Right kidney (tissue), 1 donor: Measurements from ENCODE around the gene MAN1B1.
A peak's percentile ranks its signal among the peaks of the same experiment; 100 is the strongest.
"Not testable (repeated sequence)": the region's sequence is repeated elsewhere in the genome, so short reads cannot be mapped to it uniquely, and the experiment has no call there.

ENCODE experiments used
- DNase-seq: peaks from one replicate; pipeline ENCODE4 v3.0.0-alpha.2; 2016

MAN1B1 gene

DNA sequence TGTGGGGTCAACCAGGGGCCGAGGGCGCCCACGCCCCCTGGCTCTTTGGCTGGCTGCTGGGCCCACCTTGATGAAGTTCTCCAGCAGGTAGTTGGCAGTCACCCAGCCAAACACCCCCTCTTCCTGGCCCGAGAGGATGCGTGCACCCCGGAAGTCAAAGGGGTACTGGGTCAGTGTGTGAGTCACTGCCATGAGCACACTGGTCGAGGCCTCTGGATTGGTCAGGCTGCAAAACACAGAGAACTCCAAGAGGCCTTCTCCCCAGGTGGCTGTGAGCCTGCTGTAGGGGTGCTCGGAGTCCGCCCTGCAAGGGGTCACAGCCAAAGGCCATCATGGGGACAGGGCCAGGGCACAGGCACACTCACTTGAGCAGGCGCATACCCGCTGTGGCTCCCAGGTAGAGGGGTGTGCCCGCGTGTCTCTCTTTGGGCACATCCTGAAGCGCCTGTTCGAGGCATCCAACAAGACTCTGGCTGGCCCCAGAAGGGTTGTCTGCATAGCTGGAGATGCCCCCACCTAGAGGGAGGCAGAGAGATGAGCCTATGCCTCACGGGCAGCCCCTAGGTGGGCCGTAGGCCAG, 35.5 kb upstream of the MAN1B1 start:
- no peak for DNase-seq

DNA sequence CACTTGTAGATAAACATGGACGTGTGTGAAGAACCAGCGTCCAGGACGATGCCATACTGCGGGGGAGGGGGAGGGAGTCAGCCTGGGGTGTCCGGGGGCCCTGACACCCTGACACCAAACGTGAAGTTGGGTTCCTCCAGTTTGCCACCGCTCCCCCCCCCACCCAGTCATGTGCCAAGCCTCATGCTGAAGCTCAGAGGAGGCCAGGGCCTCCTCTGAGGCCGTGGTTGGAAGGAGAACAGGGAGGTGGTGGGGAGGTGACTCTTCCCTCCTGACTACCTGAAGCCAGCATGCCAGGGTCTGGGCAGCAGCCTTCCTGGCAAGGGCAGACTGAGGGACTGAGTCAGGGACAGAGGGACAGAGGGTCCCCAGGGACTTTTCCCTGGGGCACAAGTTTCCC, 34.5 kb upstream of the MAN1B1 start:
- DNase-seq, result no peak

DNA sequence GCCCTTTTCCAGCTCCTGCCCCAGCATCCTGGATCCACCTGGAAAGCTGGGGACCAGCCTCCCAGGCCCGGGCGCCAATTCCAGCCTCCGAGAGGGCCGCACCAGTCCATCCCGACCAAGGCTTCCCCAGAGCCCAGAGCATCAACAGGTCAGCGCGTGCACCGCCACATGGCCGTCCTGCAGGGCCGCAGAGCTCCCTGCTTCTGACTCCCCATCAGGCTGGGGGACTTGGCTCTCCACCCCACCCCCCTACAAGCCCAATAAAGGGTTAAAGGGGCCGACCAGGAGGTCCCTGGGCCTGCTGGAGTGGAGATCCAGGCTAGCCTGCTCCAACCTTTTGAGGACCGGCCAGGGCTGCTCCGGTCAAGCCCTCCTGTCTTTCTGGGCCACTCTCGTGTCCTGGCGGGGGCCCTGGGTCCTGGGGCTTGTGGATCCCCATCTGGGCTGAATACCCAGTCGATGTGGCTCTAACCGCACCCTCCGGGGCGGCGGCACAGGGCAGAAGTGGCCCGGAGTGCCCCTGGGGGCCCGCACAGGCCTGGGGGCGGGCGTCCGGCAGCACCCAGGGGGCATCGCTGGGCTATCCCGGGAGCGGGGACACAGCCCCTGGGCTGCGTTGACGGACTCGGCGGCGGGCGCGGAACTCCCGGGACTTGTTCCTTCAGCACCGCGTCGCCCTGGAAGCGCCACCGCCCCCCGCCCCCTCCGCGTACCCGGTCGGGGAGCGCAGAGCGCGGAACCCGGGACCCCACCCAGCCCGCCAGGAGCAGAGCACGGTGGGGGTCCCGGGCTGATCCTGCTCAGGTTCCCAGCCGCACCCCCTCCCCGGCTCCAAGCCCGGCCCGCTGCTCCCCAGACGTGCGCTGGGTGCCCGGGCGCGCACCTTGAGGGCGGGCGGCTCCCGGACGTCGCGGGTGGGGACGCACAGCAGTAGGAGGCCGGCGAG, 33.5 kb upstream of the MAN1B1 start:
- no peak for DNase-seq

DNA sequence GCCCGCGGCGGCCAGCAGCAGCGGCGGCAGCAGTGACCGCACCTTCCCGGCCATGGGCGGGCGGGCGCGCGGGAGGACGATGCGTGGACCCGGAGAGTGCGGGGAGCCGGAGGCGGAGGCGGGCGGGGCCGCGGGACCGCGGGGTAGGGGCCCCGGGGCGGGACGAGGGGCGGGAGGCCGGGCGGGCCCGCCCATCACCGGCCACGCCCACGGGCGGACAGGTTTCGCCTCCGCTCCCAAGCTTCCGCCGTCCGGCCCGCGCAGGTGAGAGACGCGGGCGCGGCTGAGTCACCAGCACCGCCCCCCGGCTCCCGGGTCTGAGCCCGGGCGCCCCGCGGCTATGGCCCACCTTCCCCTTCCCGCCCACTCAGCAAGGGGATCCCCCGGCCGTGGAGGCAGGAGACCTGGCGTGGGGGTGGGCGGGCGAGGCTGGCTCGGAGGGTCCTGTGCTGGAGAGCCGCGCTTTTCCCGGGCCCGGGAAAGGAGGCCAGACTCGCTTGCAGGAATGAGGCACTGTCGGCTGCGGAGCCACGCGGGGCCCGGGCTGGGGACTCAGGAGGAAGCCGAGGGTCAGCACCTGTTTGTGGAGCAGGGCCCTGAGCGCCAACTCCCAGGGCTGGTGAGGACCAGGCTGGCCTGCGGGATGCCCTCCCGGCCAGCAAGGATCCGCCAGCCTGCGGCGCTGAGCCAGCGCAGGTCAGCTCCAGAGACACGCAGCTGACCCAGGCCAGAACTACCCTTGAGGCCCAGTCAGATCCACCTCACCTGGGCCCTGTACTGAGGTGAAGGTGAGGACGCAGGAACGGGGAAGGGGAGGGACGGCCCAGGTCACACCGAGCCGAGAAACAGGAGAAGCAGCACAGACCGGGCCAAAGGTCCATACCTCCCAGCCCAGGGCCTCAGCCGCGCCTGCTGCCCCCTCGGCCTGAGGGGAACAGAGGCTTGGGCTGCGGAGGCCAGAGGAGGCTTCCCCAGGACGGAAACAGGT, 32.5 kb upstream of the MAN1B1 start, which contains the start of gene ENTPD2:
ENTPD2 (minus strand) TSS at position 118 of the 988 bp plus-strand sequence; CDS start at position 54, 64 bp downstream.
- DNase-seq, result no peak

DNA sequence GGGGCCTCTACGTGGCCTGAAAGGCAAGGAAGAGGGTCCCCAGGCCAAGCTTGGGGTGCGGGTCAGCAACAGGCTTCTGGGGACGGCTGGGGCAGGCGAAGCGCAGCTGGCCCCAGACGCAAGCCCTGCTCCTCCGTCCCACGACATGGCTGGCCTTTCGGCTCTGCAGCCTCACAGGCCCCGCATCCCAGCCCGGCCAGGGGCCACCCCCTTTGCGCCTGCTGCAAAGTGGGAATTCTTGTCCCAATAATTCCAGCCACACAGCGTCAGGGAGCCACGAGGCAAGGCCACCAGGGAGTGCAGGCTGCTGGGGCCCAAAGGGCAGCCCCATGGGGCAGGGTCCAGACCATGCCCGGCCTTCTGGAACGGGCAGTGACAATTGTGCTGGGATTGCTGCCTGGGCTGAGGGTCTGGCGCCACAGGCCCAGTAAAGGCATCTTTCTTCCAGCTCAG, 31.8 kb upstream of the MAN1B1 start:
- no peak for DNase-seq

DNA sequence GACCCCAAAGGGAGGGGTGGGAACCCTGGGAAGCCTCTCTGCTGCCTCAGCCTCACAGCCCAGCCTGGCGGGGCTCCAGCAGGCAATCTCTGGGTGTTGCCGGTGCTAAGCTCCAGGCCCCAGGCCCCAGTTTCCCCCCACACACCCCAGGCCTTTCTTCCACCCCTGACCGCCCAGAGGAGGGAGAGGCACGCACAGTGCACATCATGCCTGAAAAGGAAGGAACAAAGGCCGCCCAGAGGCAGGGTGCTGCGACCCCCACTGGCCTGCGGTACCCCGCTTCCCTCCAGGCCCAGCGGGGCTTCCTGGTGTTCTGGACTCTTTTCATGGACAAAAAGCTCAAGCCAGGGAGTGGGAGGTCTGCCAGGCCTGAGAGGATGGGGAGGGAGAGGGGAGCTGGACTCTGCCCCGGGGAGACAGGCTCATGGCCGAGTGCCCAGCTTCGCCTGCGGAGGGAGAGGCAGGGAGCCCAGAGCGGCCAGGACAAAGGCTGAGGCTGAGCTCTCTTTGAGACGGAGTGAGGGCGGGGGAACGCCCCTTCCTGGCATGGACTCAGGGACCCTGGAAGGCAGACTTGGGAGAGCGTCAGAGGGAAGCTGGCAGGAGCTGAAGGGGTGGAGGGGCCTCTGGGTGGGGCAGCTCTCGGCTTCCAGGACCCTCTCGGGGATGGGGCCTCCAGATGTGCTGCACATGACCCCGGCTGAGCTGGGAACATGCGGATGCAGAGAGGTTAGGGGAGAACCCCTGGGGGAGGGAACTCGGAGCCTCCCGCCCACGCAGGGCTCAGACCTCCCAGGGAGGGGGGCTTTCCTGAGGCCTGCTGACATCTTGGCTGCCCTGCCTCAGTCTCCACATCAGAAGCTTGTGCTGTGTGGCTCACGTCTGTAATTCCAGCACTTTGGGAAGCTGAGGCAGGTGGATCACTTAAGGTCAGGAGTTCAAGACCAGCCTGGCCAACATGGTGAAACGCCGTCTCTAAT, 31.1 kb upstream of the MAN1B1 start:
- DNase-seq, result peak; percentile 60

DNA sequence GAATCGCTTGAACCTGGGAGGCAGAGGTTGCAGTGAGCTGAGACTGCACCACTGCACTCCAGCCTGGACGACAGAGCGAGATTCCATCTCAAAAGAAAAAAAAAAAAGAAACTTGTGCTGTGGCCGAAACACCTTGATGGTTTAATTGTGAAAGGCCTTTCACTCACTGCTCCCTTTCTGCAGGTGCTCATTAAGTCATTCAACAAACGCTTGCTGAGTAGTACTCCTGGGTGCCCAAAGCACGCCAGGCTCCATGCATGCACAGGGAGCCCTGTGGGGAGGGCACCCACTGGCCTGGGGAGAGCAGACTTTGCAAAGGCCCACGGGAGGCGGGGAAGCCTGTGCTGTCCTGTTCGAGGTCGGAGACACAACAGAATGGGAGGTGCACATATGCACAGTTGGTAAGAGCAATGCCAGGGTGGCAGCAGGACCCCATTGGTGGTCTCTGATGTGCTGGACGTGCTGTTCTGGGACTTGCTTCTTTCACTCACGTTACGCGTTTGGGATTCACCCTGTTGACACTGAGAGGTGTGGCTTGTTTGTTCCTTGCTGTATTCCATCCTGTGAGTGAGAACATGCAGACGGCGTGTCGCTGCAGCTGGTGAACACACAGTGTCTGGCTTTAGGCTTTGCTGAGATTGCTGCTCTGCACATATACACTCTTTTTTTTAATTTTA, 29.9 kb upstream of the MAN1B1 start:
- DNase-seq, result no peak

DNA sequence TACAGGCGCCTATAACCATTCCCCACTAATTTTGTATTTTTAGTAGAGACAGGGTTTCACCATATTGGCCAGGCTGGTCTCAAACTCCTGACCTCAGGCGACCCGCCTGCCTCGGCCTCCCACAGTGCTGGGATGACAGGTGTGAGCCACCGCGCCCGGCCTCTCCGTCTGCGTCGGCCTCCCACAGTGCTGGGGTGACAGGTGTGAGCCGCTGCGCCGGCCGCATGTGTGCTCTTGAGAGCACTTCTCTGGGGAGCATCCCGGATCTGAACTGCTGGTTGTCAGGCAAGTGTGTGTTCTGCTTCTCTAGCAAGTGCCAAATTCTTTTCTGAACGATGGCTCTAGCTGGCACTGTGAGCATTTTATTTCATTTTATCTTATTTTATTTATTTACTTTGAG, 29.2 kb upstream of the MAN1B1 start:
- no peak for DNase-seq

DNA sequence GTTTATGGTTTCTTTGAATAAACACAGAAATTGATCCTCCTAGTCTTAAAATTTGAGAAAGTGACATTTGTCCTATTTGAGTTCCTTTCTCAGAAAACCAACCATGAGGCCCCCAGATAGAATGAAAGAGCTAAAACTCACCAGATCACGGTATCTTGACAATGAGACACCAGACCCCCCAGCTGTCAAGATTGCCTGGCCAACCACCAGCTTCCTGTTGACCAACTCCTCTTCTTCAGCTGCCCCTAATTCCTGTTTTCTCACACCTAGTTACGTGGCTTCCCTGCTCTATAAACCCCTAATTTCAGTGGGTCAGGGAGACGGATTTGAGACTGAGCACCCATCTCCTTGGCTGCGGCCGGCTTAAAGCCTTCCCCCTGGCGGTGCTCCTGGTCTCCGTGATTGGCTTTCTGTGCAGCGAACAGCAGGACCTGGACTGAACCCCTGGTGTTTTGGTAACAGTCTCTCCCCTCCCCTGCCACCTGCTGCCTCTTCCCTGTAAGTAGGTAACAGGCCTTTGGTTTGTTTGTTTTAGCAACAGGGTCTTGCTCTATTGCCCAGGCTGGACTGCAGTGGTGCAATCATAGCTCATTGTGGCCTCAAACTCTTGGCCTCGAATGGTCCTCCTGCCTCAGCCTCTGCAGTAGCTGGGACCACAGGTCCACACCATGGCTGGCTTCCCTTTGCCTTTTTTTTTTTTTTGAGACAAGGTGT, 28.1 kb upstream of the MAN1B1 start:
- DNase-seq, result no peak

DNA sequence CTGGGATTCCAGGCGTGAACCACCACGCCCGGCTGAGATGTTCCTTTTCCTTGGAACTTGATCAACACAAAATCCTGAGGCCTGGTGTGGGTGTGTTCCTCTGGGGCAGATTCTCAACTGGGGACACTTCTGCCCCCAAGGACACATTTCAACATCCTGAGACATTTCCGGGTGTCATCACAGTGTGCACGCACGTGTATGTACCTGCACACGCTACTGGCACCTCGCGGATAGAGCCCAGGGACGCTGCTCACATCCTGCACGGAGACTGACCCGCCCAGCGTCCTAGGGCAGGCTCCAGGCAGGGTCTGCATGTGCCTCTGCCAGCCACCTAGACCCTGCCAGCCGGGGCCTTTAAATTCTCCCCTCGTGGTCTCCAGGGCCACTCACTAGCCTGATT, 24.4 kb upstream of the MAN1B1 start:
- no peak for DNase-seq

DNA sequence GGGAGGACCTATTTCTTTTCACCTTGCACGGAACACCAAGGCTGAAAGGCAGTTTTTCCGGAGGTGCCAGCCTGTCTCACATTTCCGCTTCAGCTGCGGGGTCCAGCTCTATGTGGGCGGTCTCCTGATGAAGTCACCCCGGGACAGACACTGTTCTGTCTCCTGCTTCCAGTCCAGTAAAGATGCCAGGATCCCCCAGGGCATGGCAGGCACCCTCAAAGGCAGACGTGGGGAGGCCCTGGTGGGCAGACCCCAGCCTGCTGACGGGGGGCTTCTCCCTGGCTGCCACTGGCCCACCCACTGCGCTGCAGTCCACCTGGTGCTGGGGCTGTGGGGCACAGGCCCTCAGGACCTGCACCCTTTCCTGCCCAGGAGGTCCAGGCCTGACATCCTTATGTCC, 24.0 kb upstream of the MAN1B1 start:
- DNase-seq, result not testable (repeated sequence)

DNA sequence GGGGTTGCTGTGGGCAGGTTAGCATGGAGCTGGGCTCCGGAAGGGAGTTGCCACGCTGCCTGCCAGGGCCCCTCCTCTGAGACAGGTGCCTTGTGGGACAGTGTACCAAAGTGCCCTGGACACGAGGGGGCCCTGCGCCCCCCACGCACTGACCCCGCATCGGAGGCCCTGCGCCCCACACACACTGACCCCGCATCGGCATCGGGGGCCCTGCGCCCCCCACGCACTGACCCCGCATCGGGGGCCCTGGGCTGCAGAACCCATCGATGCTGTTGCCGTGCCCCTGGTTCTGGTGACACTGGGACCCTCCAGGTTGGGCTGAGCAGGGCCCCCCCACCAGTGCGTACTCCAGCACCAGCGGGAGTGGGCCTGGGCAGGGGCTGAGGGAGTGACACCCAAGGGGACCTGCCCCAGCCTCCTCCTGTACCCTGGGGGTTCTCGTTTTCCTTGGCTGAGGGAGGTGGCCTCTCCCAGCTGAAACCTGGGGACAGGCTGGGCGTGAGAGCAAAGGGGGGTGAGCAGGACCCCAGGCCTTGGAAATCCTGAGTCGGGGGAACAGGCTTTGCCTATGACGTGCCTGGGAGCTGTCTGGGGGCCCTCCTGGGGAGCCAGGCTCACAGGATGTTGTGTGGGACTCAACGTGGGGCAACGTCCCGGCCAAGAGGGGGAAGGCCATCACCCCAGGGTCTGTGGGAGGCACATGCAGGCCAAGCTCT, 23.3 kb upstream of the MAN1B1 start:
- no peak for DNase-seq

DNA sequence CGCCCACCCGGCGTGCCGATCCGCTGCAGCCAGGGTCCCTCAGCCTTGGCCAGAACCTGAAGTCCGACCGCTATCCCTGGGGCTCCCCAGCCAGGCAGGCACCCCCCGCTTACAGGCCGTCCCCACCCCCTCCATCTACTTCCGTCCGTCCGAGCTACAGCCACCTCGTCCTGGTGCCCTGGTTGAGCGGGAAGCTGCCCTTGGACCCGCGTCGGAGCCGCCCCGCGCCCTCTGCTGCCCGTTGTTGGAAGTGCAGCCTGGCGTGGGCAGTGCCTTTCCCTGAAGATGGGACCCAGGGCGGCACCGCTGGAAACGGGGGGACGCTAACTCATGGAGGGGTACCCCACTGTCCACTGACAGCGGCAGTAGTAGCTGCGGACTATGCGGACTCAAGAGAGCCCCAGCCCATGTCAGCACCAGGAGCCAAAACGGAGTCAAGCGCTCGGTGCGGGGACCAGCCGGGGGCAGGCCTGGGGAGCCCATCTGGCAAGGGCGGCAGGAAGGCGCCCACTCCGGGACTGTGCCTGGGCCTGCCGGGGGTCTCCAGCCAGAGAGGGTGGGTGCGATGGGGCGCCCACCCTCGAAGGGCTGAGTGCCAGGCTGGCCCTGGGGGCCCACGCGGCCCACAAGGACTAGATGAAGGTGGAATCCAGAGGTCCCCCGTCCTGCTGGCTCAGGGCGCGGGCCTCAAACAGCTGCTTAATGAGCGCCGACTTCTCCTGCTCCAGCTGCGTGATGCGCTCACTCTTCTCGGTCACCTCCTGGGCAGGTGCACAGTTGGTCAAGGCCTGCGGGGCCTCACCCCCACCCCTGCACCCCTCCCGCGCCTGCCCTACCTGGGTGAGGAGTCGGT, 22.5 kb upstream of the MAN1B1 start:
- no peak for DNase-seq

DNA sequence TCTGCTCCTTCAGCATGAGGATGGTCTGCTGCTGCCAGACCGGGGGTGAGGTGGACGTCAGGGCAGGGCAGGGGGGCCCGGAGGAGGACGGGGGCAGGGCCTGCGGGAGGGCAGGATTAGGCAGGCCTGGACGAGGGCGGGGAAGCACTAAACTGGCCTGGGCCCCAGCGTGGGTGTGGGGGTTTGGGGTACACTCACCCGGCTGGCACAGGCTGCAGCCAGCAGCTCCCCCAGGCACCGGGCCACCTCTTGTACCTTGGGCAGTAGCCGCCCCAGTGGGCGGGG, 22.0 kb upstream of the MAN1B1 start:
- no peak for DNase-seq

DNA sequence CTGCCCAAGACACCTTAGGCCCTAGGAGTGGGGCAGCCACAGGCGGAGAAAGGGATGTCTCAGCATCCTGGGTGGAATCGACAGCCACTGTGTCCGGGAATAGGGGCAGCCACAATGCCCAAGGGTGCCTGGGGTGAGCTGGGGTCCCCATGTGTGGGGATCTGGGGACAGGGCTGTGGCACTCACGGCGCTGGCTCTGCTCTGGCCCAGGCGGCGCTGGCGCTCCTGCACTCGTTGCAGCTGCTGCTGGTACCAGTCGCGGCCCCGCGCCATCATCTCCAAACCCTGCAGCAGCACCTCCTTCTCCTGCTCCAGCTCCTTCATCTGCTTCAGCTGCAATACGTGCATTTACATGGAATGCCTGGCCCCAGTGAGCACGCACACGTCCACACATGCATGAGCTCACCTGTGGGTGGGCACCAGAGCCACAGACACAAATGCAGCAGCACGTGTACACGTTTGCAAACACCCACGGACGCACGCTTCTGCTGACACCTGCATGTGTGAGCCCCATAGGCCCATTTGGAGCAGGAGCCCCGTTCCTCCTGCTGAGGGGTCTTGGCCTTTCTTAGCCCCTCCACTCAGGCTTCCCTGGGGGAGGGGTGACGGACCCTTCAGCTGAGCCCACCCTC, 21.3 kb upstream of the MAN1B1 start:
- DNase-seq, result no peak

DNA sequence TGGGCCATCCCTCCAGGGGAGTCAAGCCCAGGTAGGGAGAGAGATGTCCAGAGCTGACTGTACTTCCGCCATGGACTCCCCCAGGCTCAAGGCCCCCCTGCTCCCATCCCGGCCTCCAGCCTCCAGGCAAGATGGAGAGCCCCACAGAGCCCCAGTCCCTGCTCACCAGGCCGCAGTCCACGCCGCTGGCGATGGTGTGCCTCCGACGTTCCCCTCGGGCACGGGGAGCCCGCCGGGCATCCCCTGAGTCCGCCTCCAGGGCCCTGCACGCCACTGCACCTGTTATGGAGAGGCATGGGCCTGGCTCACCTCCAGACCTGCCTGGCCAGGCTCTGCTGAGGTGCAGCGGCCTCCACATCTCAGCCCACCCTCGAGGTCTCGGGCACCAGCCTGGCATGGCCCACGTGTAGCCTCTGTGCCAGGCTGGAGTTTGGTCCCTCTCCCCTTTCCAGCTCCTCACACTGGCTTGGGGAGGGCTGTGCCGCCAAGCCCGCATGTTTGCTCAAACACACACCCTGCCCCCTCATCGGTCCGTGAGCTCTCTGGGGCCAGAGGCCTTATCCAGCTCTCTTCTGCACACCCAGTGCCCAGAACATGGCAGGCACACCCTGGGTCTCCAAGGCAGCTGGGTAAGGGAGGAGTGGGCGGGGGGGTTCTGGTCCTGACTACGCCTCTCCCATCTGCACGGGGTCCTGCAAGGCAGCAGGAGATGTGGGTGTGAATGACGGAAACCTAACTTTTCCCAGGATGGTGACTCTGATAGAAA, 20.5 kb upstream of the MAN1B1 start:
- DNase-seq, result no peak

DNA sequence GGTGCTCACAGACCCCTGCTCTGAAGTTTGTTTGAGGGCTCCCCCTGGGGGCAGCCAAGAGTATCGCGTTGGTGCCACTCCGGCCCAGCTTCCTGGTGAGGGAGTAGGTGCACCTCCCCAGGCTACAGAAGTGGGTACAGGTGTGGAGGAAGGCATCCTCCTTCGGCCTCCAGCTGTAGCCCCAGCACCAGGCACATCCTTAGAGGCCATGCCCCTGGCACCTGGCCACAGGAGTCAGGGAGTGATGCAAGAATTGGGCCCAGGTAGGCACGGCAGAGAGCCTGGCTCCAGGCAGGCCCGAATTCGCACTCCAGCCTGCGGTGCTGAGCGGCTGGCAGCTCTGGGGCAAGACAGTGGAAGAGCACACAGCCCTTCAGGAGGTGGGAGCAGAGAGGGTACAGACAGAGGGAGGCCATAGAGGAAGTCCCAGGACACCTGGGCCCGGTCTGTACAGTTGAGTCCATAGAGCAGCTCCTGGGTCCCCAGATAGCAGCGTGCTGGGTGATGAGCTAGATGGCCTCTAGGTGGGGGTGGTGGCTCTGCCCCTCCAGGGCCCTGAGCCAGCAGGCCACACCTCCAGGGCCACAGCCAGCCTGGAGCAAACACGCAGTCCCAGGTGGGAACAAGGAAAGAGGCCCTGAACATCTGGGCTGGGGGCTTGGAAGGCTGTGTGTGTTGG, 18.8 kb upstream of the MAN1B1 start:
- DNase-seq, result no peak
